Kidney epithelial cell (primary cell): ENCODE data around the gene SSTR5. TPM values are rescaled to one million over a fixed set of nuclear protein-coding genes. Genes with fewer than 3 reads are reported as not detected.
"Not testable (repeated sequence)": the region's sequence is repeated elsewhere in the genome, so short reads cannot be mapped to it uniquely, and the experiment has no call there.

Experiments used
- DNase-seq: peaks from one replicate; pipeline ENCODE4 v3.0.0-alpha.2; 2010; ENCODE audit warnings: low read depth
- H3K27me3 ChIP-seq: 2 replicates; pipeline ENCODE4 v1.6.0; 2011; ENCODE audit warnings: low read length; ENCODE audit not compliant: control insufficient read depth, insufficient read depth
- H3K36me3 ChIP-seq: 2 replicates; pipeline ENCODE4 v1.5.1; 2011; ENCODE audit warnings: low read length; ENCODE audit not compliant: control insufficient read depth, insufficient read depth
- H3K4me3 ChIP-seq: 2 replicates; pipeline ENCODE4 v1.5.1; 2011; ENCODE audit warnings: low read depth, mild to moderate bottlenecking, control low read depth, low read length
- CTCF ChIP-seq: IDR thresholded peaks from 2 replicates; pipeline ENCODE4 v1.5.1; 2011; ENCODE audit warnings: mild to moderate bottlenecking, moderate library complexity, low read length, control low read depth, inconsistent platforms; ENCODE audit not compliant: insufficient read depth, poor library complexity, severe bottlenecking
- total RNA-seq: library from RNA; depleted of rRNA; stranded (reverse); fragments of >200 nt; gene quantifications from 2 replicates; pipeline ENCODE4 v1.2.3, GENCODE V29; 2015

Gene SSTR5
- total RNA-seq, 1 donor from 2014 or later: not detected

GRCh38 chr16:1082952-1083675 is 10.6 kb downstream of the SSTR5 start:
- Histone ChIP-seq H3K36me3 (no peaks in the 10 kb centered on the region), H3K27me3 (peaks cover 46% of the 10 kb centered on the region), H3K4me3 (no peak overlapping the region)
- TF ChIP-seq CTCF: no peak
- no peak for DNase-seq

DNA sequence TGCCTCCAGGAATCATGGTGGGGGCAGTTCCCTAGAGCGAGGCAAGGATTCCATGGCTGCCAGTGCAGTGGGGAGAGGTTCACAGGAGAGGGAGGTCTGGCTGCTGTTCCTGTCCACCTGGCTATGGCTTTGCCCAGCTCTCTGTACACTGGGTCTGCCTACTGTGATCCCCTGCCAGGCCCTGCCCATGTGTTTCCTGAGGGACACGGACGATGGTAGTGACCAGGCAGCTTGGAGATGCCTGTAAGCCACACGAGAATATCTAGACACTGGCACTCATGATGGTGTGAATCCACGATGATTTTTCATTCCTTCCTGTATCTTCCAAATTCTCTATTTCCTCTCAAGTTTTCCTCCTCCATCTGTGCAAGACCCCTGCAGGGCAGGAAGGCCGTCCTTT is 12.4 kb downstream of the SSTR5 start:
- DNase-seq: no peak
- H3K36me3 ChIP-seq: no peaks in the 10 kb centered on the region
- TF ChIP-seq CTCF: no peak
- H3K27me3 ChIP-seq: peaks cover 61% of the 10 kb centered on the region
- H3K4me3 ChIP-seq: no peak overlapping the region

DNA sequence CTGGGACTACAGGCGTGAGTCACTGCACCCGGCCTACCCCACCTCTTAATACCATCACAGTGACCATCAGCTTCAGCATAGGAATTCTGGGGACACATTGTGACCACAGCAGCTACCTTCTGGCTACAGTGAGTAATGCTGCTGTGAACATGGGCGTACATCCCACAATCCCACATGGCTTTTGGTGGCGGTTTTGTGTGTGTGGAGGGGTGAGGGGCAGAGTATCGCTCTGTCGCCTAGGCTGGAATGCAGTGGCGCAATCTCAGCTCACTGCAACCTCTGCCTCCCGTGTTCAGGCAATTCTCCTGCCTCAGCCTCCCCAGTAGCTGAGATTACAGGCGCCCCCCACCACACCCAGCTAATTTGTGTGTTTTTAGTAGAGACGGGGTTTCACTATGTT is 13.9 kb downstream of the SSTR5 start:
- H3K27me3 ChIP-seq: peaks cover 62% of the 10 kb centered on the region
- not testable (repeated sequence) for DNase-seq, H3K4me3 ChIP-seq, H3K36me3 ChIP-seq

- H3K4me3 ChIP-seq: no peak overlapping the region
- no peak for TF ChIP-seq CTCF
Observed at GRCh38 chr16:1088295-1089170, 16.0 kb downstream of the SSTR5 start.

GRCh38 chr16:1089439-1089821 is 16.9 kb downstream of the SSTR5 start:
- Histone ChIP-seq H3K4me3 (no peak overlapping the region), H3K27me3 (peaks cover 35% of the 10 kb centered on the region), H3K36me3 (no peaks in the 10 kb centered on the region)
- DNase-seq: no peak
- no peak for TF ChIP-seq CTCF

More at GRCh38 chr16:1088295-1089170, 16.0 kb downstream of the SSTR5 start:
- no peaks in the 10 kb centered on the region for H3K36me3 ChIP-seq
- H3K27me3 ChIP-seq: peaks cover 42% of the 10 kb centered on the region
- DNase-seq: no peak

DNA sequence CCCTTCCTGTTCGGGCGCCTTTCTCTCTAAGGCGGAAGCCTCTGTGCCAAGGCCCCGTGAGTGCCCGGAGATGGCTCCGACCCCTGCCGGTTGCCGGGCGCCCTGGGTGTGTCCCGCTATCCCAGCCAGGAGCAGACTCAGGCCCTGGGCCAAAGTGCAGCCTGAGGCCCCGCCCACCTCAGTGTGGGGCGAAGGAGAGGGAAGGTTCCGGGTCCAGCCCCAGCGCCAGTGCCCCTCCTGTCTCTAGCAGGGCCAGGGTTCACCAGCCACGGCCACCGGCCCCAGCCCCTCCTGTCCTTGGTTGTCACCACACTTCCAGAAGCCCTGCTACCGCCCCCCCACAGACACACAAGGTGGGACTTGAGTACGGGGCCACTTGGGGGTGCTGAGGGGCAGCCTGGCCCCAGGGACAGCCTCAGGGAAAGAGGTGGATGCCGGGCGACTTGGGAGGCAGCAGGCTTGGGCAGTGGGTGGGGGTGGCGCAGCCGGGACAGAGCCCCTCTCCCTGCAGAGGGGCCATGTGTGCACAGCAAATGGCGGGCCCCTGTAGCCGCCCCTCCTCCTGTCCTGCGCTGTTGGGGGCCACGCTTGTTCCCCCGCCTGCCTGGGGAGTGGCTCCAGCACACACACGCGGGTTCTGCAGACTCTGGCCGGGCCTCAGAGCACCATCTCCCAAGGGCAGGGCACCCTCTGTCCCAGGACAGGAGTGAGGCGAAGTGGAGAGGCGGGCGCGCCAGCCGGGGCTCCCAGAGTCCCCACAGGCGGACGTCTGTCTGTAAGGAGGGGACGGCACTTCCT is 17.5 kb downstream of the SSTR5 start:
- H3K4me3 ChIP-seq: no peak overlapping the region

More for the DNA sequence above, 17.5 kb downstream of the SSTR5 start:
- Histone ChIP-seq H3K27me3 (peaks cover 31% of the 10 kb centered on the region), H3K36me3 (no peaks in the 10 kb centered on the region)
- DNase-seq: no peak
- no peak for TF ChIP-seq CTCF
